ENCODE measurements around the gene SEZ6L.

DNA sequence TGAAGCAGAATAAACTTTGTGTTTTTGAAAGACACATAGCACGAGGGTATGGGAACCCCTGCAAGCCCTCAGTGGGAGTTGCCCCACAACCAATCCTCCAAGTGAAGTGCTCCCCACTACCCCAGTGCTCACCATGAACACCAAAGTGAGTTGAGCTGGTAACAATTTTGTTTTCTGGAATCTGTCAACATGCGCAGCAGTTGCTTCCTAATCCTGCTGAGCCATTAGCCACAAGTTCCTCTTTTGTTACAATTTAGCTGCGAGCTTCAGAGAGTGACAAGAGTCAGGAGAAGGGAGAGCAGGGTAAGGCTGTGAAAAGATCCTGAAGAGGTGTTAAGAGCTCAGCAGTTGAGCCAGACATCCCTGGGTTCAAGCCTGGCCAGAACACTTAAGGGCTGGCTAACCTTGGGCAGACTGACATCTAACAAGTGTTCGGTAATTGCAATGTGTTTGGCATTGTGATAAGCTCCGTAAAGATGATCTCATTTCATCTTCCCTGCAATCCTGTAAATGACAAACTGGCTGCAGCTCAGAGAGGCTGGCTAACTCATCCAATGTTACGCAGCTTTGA, 235.7 kb downstream of the SEZ6L start:
- TF ChIP-seq EP300 (IDR thresholded peaks at IDR 0.05) (no peak), POLR2A (IDR thresholded peaks at IDR 0.05) (no peak)
- TF ChIP-seq, protein P1, sequence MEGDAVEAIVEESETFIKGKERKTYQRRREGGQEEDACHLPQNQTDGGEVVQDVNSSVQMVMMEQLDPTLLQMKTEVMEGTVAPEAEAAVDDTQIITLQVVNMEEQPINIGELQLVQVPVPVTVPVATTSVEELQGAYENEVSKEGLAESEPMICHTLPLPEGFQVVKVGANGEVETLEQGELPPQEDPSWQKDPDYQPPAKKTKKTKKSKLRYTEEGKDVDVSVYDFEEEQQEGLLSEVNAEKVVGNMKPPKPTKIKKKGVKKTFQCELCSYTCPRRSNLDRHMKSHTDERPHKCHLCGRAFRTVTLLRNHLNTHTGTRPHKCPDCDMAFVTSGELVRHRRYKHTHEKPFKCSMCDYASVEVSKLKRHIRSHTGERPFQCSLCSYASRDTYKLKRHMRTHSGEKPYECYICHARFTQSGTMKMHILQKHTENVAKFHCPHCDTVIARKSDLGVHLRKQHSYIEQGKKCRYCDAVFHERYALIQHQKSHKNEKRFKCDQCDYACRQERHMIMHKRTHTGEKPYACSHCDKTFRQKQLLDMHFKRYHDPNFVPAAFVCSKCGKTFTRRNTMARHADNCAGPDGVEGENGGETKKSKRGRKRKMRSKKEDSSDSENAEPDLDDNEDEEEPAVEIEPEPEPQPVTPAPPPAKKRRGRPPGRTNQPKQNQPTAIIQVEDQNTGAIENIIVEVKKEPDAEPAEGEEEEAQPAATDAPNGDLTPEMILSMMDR (IDR thresholded peaks at IDR 0.05) = no peak
